DOHH2 (cell line): ENCODE measurements around the gene ADAM30.

Experiments
- CTCF ChIP-seq: fragments of 200-600 bp; sonication (generic); IDR thresholded peaks from one replicate; pipeline ENCODE4 v1.5.1; 2014; ENCODE audit warnings: antibody characterized with exemption, mild to moderate bottlenecking, low read depth, low read length; ENCODE audit not compliant: poor library complexity, severe bottlenecking
- EZH2phosphoT487 ChIP-seq: fragments of 200-600 bp; sonication (generic); IDR thresholded peaks from 2 replicates; pipeline ENCODE4 v1.6.1; 2017; ENCODE audit warnings: borderline replicate concordance, mild to moderate bottlenecking, antibody characterized with exemption, low read length, moderate library complexity, mixed read lengths

DNA sequence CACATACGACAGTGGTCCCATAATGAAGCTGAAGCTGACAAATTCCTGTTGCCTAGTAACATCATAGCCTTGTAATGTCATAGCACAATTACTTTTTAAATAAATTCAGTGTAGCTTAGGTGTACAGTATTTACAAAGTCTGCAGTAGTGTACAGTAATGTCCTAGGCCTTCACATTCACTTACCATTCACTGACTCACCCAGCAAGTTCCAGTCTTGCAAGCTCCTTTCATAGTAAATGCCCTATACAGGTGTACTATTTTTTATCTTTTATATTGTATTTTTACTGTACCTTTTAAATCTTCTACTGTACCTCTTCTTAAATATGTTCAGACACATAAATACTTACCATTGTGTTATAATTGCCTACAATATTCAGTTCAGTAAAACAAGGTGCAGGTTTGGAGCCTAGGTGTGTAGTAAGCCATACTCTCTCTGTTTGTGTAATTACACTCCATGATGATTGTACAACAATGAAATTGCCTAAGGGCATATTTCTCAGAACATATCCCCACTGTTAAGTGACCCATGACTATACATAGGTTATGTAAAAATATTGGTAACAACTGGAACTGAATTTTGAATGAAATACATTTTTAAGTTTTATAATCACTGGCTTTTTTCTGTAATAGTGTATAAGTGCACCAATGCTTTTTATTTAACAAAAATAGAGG lies 33.5 kb upstream of the ADAM30 start:
- TF ChIP-seq CTCF, result no peak
- no peak for TF ChIP-seq EZH2phosphoT487
